Neural cell (in vitro differentiated cells): ENCODE measurements around the gene CAPN6.

ENCODE experiments used
- EP300 ChIP-seq: fragments of 450-650 bp; conservative IDR thresholded peaks from 2 replicates; pipeline ENCODE4 v1.6.1; 2014; ENCODE audit warnings: antibody characterized with exemption, mild to moderate bottlenecking, moderate library complexity; ENCODE audit not compliant: poor library complexity, severe bottlenecking
- EZH2 ChIP-seq: fragments of 200-600, 300-800 bp; shearing (Covaris generic), sonication (generic); IDR thresholded peaks from 2 replicates; pipeline ENCODE4 v1.6.1; 2014; ENCODE audit warnings: antibody characterized with exemption, low read length, borderline replicate concordance, mild to moderate bottlenecking; ENCODE audit not compliant: insufficient read depth, poor library complexity, severe bottlenecking
- MXI1 ChIP-seq: fragments of 450-650 bp; conservative IDR thresholded peaks from 2 replicates; pipeline ENCODE4 v1.6.1; 2014; ENCODE audit warnings: antibody characterized with exemption, mild to moderate bottlenecking; ENCODE audit not compliant: poor library complexity, severe bottlenecking
- POLR2AphosphoS5 ChIP-seq: IDR thresholded peaks from 2 replicates; pipeline ENCODE4 v1.6.1; 2012
- RAD21 ChIP-seq: fragments of 450-650 bp; conservative IDR thresholded peaks from 2 replicates; pipeline ENCODE4 v1.6.1; 2014; ENCODE audit warnings: antibody characterized with exemption, mild to moderate bottlenecking, moderate library complexity
- SMC3 ChIP-seq: fragments of 450-650 bp; conservative IDR thresholded peaks from 2 replicates; pipeline ENCODE4 v1.6.1; 2014; ENCODE audit warnings: antibody characterized with exemption, mild to moderate bottlenecking, moderate library complexity; ENCODE audit not compliant: poor library complexity
- TAF1 ChIP-seq: IDR thresholded peaks from 2 replicates; pipeline ENCODE4 v1.6.1; 2012; ENCODE audit warnings: low read depth
- TF ChIP-seq, protein P1 (sequence below): IDR thresholded peaks from 2 replicates; pipeline ENCODE4 v1.6.1; 2012; ENCODE audit warnings: borderline replicate concordance
- TF ChIP-seq, protein P2 (sequence below): fragments of 450-650 bp; IDR thresholded peaks from 2 replicates; pipeline ENCODE4 v1.5.1; 2014; ENCODE audit warnings: antibody characterized with exemption, mild to moderate bottlenecking, moderate library complexity; ENCODE audit not compliant: poor library complexity, severe bottlenecking

DNA sequence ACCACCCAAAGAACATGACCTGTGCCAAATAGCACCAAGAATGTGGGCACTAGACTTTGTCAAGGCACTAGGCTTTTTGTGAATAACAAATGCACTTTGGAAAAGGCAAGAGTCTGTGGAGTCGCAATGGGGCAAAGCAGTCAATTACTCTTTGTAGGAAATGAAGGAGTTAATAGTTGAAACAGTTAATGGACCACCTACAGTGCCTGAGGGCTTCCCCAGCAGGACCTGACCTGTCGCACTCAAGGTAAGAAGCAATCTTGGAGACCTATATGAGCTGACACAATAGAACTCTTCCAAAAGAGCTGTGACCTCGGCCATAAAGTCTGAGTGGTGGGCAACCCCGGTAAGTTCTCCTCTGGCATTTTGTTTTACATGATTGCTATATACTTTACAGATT, 49.2 kb upstream of the CAPN6 start:
- TF ChIP-seq EP300, result no peak
- TF ChIP-seq, protein P1, sequence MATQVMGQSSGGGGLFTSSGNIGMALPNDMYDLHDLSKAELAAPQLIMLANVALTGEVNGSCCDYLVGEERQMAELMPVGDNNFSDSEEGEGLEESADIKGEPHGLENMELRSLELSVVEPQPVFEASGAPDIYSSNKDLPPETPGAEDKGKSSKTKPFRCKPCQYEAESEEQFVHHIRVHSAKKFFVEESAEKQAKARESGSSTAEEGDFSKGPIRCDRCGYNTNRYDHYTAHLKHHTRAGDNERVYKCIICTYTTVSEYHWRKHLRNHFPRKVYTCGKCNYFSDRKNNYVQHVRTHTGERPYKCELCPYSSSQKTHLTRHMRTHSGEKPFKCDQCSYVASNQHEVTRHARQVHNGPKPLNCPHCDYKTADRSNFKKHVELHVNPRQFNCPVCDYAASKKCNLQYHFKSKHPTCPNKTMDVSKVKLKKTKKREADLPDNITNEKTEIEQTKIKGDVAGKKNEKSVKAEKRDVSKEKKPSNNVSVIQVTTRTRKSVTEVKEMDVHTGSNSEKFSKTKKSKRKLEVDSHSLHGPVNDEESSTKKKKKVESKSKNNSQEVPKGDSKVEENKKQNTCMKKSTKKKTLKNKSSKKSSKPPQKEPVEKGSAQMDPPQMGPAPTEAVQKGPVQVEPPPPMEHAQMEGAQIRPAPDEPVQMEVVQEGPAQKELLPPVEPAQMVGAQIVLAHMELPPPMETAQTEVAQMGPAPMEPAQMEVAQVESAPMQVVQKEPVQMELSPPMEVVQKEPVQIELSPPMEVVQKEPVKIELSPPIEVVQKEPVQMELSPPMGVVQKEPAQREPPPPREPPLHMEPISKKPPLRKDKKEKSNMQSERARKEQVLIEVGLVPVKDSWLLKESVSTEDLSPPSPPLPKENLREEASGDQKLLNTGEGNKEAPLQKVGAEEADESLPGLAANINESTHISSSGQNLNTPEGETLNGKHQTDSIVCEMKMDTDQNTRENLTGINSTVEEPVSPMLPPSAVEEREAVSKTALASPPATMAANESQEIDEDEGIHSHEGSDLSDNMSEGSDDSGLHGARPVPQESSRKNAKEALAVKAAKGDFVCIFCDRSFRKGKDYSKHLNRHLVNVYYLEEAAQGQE, result no peak
- TF ChIP-seq, protein P2, sequence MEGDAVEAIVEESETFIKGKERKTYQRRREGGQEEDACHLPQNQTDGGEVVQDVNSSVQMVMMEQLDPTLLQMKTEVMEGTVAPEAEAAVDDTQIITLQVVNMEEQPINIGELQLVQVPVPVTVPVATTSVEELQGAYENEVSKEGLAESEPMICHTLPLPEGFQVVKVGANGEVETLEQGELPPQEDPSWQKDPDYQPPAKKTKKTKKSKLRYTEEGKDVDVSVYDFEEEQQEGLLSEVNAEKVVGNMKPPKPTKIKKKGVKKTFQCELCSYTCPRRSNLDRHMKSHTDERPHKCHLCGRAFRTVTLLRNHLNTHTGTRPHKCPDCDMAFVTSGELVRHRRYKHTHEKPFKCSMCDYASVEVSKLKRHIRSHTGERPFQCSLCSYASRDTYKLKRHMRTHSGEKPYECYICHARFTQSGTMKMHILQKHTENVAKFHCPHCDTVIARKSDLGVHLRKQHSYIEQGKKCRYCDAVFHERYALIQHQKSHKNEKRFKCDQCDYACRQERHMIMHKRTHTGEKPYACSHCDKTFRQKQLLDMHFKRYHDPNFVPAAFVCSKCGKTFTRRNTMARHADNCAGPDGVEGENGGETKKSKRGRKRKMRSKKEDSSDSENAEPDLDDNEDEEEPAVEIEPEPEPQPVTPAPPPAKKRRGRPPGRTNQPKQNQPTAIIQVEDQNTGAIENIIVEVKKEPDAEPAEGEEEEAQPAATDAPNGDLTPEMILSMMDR, result no peak
- TF ChIP-seq POLR2AphosphoS5, result no peak
- TF ChIP-seq EZH2, result no peak
- no peak for TF ChIP-seq SMC3
- no peak for TF ChIP-seq TAF1
- no peak for TF ChIP-seq MXI1
- TF ChIP-seq RAD21, result no peak
